CD4-positive, alpha-beta T cell (primary cell): ENCODE data around the gene EGFL7. TPM values are rescaled to one million over a fixed set of nuclear protein-coding genes. Genes with fewer than 3 reads are reported as not detected.

Source experiments
- ATAC-seq: fragments of 200-7000 bp; cut with Tn5 transposase; one replicate; pipeline ENCODE4 v1.10.0; 2022; ENCODE audit warnings: mild to moderate bottlenecking; ENCODE audit not compliant: poor library complexity
- CTCF ChIA-PET: fragments of 350-600 bp; sonication (Branson Sonifier 250); formaldehyde crosslinking; loops from one replicate; lab custom pipeline; 2021; ENCODE audit warnings: antibody characterized with exemption, inconsistent platforms; lab: Charles Lee
- POLR2A ChIA-PET: fragments of 350-600 bp; sonication (Branson Sonifier 250); formaldehyde crosslinking; loops from one replicate; lab custom pipeline; 2021; ENCODE audit warnings: antibody characterized with exemption, inconsistent platforms; lab: Charles Lee
- DNase-seq, 14 experiments: peaks; one replicate each; pipeline ENCODE4 v3.0.0-alpha.2; 2013 to 2020; ENCODE audit warnings: mixed read lengths in 2 of 14
- H3K27ac ChIP-seq, 2 donors: one replicate each; pipeline versions ENCODE4 v1.5.1 to v1.7.0; 2013; ENCODE audit warnings: low read length in 2 of 2, low read depth in 1 of 2, mild to moderate bottlenecking in 1 of 2
- H3K27me3 ChIP-seq, 2 experiments: 1 replicate in 1 of 2; 2 replicates in 1 of 2; pipeline versions ENCODE4 v1.6.1 to v1.7.0; 2013; ENCODE audit warnings: low read length in 2 of 2, control low read depth in 1 of 2, mild to moderate bottlenecking in 1 of 2, moderate library complexity in 1 of 2; ENCODE audit not compliant: insufficient read depth in 2 of 2, control insufficient read depth in 1 of 2
- H3K36me3 ChIP-seq: one replicate; pipeline ENCODE4 v1.6.1; 2013; ENCODE audit warnings: low read length, control low read depth; ENCODE audit not compliant: insufficient read depth
- H3K4me1 ChIP-seq: one replicate; pipeline ENCODE4 v1.6.1; 2013; ENCODE audit warnings: low read length, control low read depth; ENCODE audit not compliant: insufficient read depth
- H3K4me3 ChIP-seq: one replicate; pipeline ENCODE4 v1.5.1; 2013; ENCODE audit warnings: mild to moderate bottlenecking, low read length, moderate library complexity
- H3K9me3 ChIP-seq, 2 experiments: 1 replicate in 1 of 2; 2 replicates in 1 of 2; pipeline versions ENCODE4 v1.6.1 to v1.7.0; 2013; ENCODE audit warnings: low read length in 2 of 2, mild to moderate bottlenecking in 2 of 2, control low read depth in 1 of 2, moderate library complexity in 1 of 2; ENCODE audit not compliant: control insufficient read depth in 1 of 2, insufficient read depth in 1 of 2
- H3K27ac Mint-ChIP-seq: one replicate; pipeline ENCODE4 v1.8.0; 2020; ENCODE audit warnings: mixed read lengths
- H3K27me3 Mint-ChIP-seq: one replicate; pipeline ENCODE4 v1.8.0; 2021; ENCODE audit warnings: mixed read lengths
- H3K36me3 Mint-ChIP-seq: one replicate; pipeline ENCODE4 v1.8.0; 2021; ENCODE audit warnings: low read depth, mixed read lengths
- H3K4me1 Mint-ChIP-seq: one replicate; pipeline ENCODE4 v1.8.0; 2021; ENCODE audit warnings: low read depth, mixed read lengths
- H3K4me3 Mint-ChIP-seq: one replicate; pipeline ENCODE4 v1.8.0; 2020; ENCODE audit warnings: mild to moderate bottlenecking, mixed read lengths
- H3K9me3 Mint-ChIP-seq: one replicate; pipeline ENCODE4 v1.8.0; 2020; ENCODE audit warnings: mixed read lengths
- CTCF ChIP-seq: fragments of 200-600 bp; IDR thresholded peaks from one replicate; pipeline ENCODE4 v1.8.0; 2022; ENCODE audit warnings: antibody characterized with exemption, mild to moderate bottlenecking
- intact Hi-C, 2 experiments: fragments of 100-400 bp; cut with DNase I in 1 of 2; cut with micrococcal nuclease in 1 of 2; formaldehyde crosslinking; loops; one replicate each; pipeline versions ENCODE4 v1.15.1 to v1.9.0; 2023 to 2025; cut with DNase I, micrococcal nuclease
- total RNA-seq, 174 experiments: library from RNA in 2 of 174; stranded (reverse) in 2 of 174; gene quantifications; one replicate each; pipeline ENCODE4 v1.2.3 and lab custom pipeline; 2021 to 2026

The EGFL7 gene
- total RNA-seq, 2 experiments from 2014 or later: not detected

- CTCF ChIA-PET: no interaction called here
- H3K27ac Mint-ChIP-seq: no peak overlapping the region
- intact Hi-C loops: no loop called here
- no peak overlapping the region for H3K4me3 Mint-ChIP-seq
- no peak for ATAC-seq
- peaks cover 11 to 13% of the 10 kb centered on the region in 2 experiments for H3K27me3 ChIP-seq
- no peak for DNase-seq
- H3K36me3 Mint-ChIP-seq: no peaks in the 10 kb centered on the region
- no peaks in the 10 kb centered on the region for H3K9me3 Mint-ChIP-seq
- H3K36me3 ChIP-seq: no peaks in the 10 kb centered on the region
- H3K4me1 Mint-ChIP-seq: peaks cover 8% of the 10 kb centered on the region
- H3K9me3 ChIP-seq: peaks cover 0 to 16% of the 10 kb centered on the region in 2 experiments
- no peak overlapping the region for H3K4me3 ChIP-seq
- POLR2A ChIA-PET: no interaction called here
- peaks cover 31% of the 10 kb centered on the region for H3K27me3 Mint-ChIP-seq
- H3K27ac ChIP-seq: no peak overlapping the region
- peaks cover 18% of the 10 kb centered on the region for H3K4me1 ChIP-seq
- TF ChIP-seq CTCF: no peak
Measured at GRCh38 chr9:136696502-136696901, 33.8 kb downstream of the EGFL7 start.

GRCh38 chr9:136697146-136697820 is 34.6 kb downstream of the EGFL7 start:
- Histone ChIP-seq H3K4me1 (peaks cover 20% of the 10 kb centered on the region), H3K27ac (no peak overlapping the region), H3K27me3 (peaks cover 11 to 15% of the 10 kb centered on the region in 2 experiments), H3K4me3 (no peak overlapping the region), H3K36me3 (no peaks in the 10 kb centered on the region), H3K9me3 (peaks cover 0 to 16% of the 10 kb centered on the region in 2 experiments)
- DNase-seq (no peak), ATAC-seq (no peak)
- ChIA-PET POLR2A (no interaction called here), CTCF (no interaction called here)
- Mint-ChIP-seq H3K36me3 (no peaks in the 10 kb centered on the region), H3K27me3 (peaks cover 35% of the 10 kb centered on the region), H3K4me3 (no peak overlapping the region), H3K4me1 (peaks cover 11% of the 10 kb centered on the region), H3K9me3 (no peaks in the 10 kb centered on the region), H3K27ac (no peak overlapping the region)
- intact Hi-C loops: no loop called here
- no peak for TF ChIP-seq CTCF

GRCh38 chr9:136697821-136698526 is 35.3 kb downstream of the EGFL7 start:
- intact Hi-C loops: no loop called here

More at GRCh38 chr9:136697821-136698526, 35.3 kb downstream of the EGFL7 start:
- no peak overlapping the region for H3K27ac Mint-ChIP-seq
- H3K4me1 ChIP-seq: peaks cover 20% of the 10 kb centered on the region
- ATAC-seq (no peak), DNase-seq (no peak)
- H3K27me3 ChIP-seq: peaks cover 11 to 15% of the 10 kb centered on the region in 2 experiments
- H3K27ac ChIP-seq: no peak overlapping the region
- peaks cover 0 to 16% of the 10 kb centered on the region in 2 experiments for H3K9me3 ChIP-seq
- no peaks in the 10 kb centered on the region for H3K9me3 Mint-ChIP-seq
- H3K36me3 ChIP-seq: no peaks in the 10 kb centered on the region
- no peak overlapping the region for H3K4me3 ChIP-seq
- H3K36me3 Mint-ChIP-seq: no peaks in the 10 kb centered on the region
- ChIA-PET POLR2A (no interaction called here), CTCF (no interaction called here)
- H3K4me1 Mint-ChIP-seq: peaks cover 11% of the 10 kb centered on the region
- peaks cover 37% of the 10 kb centered on the region for H3K27me3 Mint-ChIP-seq
- no peak overlapping the region for H3K4me3 Mint-ChIP-seq
- TF ChIP-seq CTCF: no peak
